PC-9 (cell line): ENCODE results near the gene SESN1. TPM values are rescaled to one million over a fixed set of nuclear protein-coding genes. Genes with fewer than 3 reads are reported as not detected.

Experiments used
- BruUV-seq: library from RNA; stranded (reverse); fragments of 400-500 nt; replicated peaks from 2 replicates; lab custom pipeline; 2021; lab: Mats Ljungman, UMichigan
- CTCF ChIA-PET: fragments of 300-600 bp; sonication (Branson Sonifier 250); formaldehyde crosslinking; loops from one replicate; lab custom pipeline; 2022; ENCODE audit warnings: antibody characterized with exemption; lab: Charles Lee
- POLR2A ChIA-PET: fragments of 300-600 bp; sonication (Branson Sonifier 250); formaldehyde crosslinking; loops from one replicate; lab custom pipeline; 2022; ENCODE audit warnings: antibody characterized with exemption; ENCODE audit not compliant: unreplicated experiment; lab: Charles Lee
- DNase-seq, 2 experiments: peaks; one replicate each; pipeline versions ENCODE4 v3.0.0 to v3.0.0-alpha.2; 2015 to 2022; ENCODE audit warnings: mixed read lengths in 1 of 2
- H2AFZ ChIP-seq: fragments of 200-600 bp; sonication (generic); 2 replicates; pipeline ENCODE4 v1.8.1; 2017; ENCODE audit warnings: antibody characterized with exemption
- H3F3A ChIP-seq: fragments of 200-600 bp; sonication (generic); 2 replicates; pipeline ENCODE4 v1.8.1; 2017; ENCODE audit warnings: antibody characterized with exemption, mild to moderate bottlenecking, low read depth; ENCODE audit not compliant: insufficient read depth
- H3K27ac ChIP-seq: fragments of 200-600 bp; sonication (generic); 2 replicates; pipeline ENCODE4 v1.6.1; 2016; ENCODE audit warnings: mixed run types
- H3K27me3 ChIP-seq: fragments of 200-600 bp; sonication (generic); 2 replicates; pipeline ENCODE4 v1.6.1; 2016; ENCODE audit warnings: low read depth, mixed run types; ENCODE audit not compliant: insufficient read depth
- H3K36me3 ChIP-seq: fragments of 200-600 bp; sonication (generic); 2 replicates; pipeline ENCODE4 v1.6.1; 2016; ENCODE audit warnings: low read depth, mixed run types
- H3K4me1 ChIP-seq: fragments of 200-600 bp; sonication (generic); replicated peaks from 2 replicates; pipeline ENCODE4 v1.6.1; 2016; ENCODE audit warnings: mixed run types; ENCODE audit not compliant: insufficient read depth
- H3K4me2 ChIP-seq: fragments of 200-600 bp; sonication (generic); 2 replicates; pipeline ENCODE4 v1.6.1; 2017; ENCODE audit warnings: mixed run types
- H3K4me3 ChIP-seq: fragments of 200-600 bp; sonication (generic); 2 replicates; pipeline ENCODE4 v1.6.1; 2016; ENCODE audit warnings: mixed run types
- H3K79me2 ChIP-seq: fragments of 200-600 bp; sonication (generic); 2 replicates; pipeline ENCODE4 v1.6.1; 2017; ENCODE audit warnings: low read depth, mixed run types
- H3K9me2 ChIP-seq: fragments of 200-600 bp; sonication (generic); 2 replicates; pipeline ENCODE4 v1.8.1; 2017; ENCODE audit warnings: mild to moderate bottlenecking; ENCODE audit not compliant: insufficient read depth
- H3K9me3 ChIP-seq: fragments of 200-600 bp; sonication (generic); 2 replicates; pipeline ENCODE4 v1.8.1; 2016; ENCODE audit warnings: low read depth; ENCODE audit not compliant: insufficient read depth
- H4K20me1 ChIP-seq: fragments of 200-600 bp; sonication (generic); 2 replicates; pipeline ENCODE4 v1.8.1; 2017; ENCODE audit not compliant: insufficient read depth
- CTCF ChIP-seq: fragments of 200-600 bp; sonication (generic); conservative IDR thresholded peaks from 2 replicates; pipeline ENCODE4 v1.6.1; 2017; ENCODE audit warnings: mixed run types, antibody characterized with exemption, mild to moderate bottlenecking, moderate library complexity
- EZH2 ChIP-seq: fragments of 200-600 bp; sonication (generic); IDR thresholded peaks from 2 replicates; pipeline ENCODE4 v1.8.0; 2017; ENCODE audit warnings: antibody characterized with exemption, low read depth
- intact Hi-C: fragments of 100-400 bp; cut with micrococcal nuclease; formaldehyde crosslinking; loops from one replicate; pipeline ENCODE4 v1.10.0; 2022; ENCODE audit not compliant: unreplicated experiment
- total RNA-seq: library from RNA; stranded (reverse); gene quantifications from 2 replicates; pipeline ENCODE4 v1.2.3, GENCODE V29; 2021

SESN1 gene
- total RNA-seq, 1 experiment from 2014 or later, result 6.5 TPM

GRCh38 chr6:109045493-109045892 lies 49.2 kb downstream of the SESN1 start:
- H3K9me3 ChIP-seq, result peaks cover 6% of the 10 kb centered on the region; the same call in 1 of the 2 replicates
- DNase-seq, result no peak
- H3K4me1 ChIP-seq, result peaks cover 9% of the 10 kb centered on the region
- no peak for TF ChIP-seq EZH2
- no peak for TF ChIP-seq CTCF
- POLR2A ChIA-PET, result no interaction called here
- H4K20me1 ChIP-seq, result no peaks in the 10 kb centered on the region
- H3K36me3 ChIP-seq, result no peaks in the 10 kb centered on the region
- intact Hi-C loops, result no loop called here
- H3K4me3 ChIP-seq, result no peak overlapping the region
- no peak overlapping the region for H2AFZ ChIP-seq
- H3K4me2 ChIP-seq, result no peak overlapping the region
- H3K27me3 ChIP-seq, result no peaks in the 10 kb centered on the region
- 0 out of 2 replicates have a peak, but pooled peaks cover 4% of the 10 kb centered on the region for H3F3A ChIP-seq
- H3K27ac ChIP-seq, result no peak overlapping the region
- H3K79me2 ChIP-seq, result no peaks in the 10 kb centered on the region
- no TSS peak for BruUV-seq
- no peaks in the 10 kb centered on the region for H3K9me2 ChIP-seq
- CTCF ChIA-PET, result no interaction called here

- no peak for TF ChIP-seq CTCF
- TF ChIP-seq EZH2, result no peak
- ChIA-PET CTCF (no interaction called here), POLR2A (interaction anchor here (0.7 kb wide), 1 partner anchor 397 kb away, joined by 6 read pairs; no protein-coding TSS in a partner anchor)
- Histone ChIP-seq H3K9me2 (no peaks in the 10 kb centered on the region), H3K27me3 (no peaks in the 10 kb centered on the region), H3K27ac (no peak overlapping the region), H3K4me3 (no peak overlapping the region), H2AFZ (no peak overlapping the region), H3F3A (no peaks in the 10 kb centered on the region), H3K4me1 (no peaks in the 10 kb centered on the region), H3K79me2 (no peaks in the 10 kb centered on the region), H3K36me3 (no peaks in the 10 kb centered on the region), H3K9me3 (peaks cover 6% of the 10 kb centered on the region; the same call in 1 of the 2 replicates), H4K20me1 (no peaks in the 10 kb centered on the region), H3K4me2 (no peak overlapping the region)
- intact Hi-C loops, result no loop called here
- no peak for DNase-seq
- BruUV-seq, result no TSS peak
Measured at GRCh38 chr6:109039795-109040194, 54.9 kb downstream of the SESN1 start.

- no peak overlapping the region for H3K4me2 ChIP-seq
- peaks cover 6% of the 10 kb centered on the region; the same call in 1 of the 2 replicates for H3K9me3 ChIP-seq
- H3K27ac ChIP-seq, result no peak overlapping the region
- H4K20me1 ChIP-seq, result no peaks in the 10 kb centered on the region
- intact Hi-C loops, result no loop called here
- TF ChIP-seq CTCF, result no peak
- TF ChIP-seq EZH2, result no peak
- H3K4me3 ChIP-seq, result no peak overlapping the region
- H3K9me2 ChIP-seq, result no peaks in the 10 kb centered on the region
- BruUV-seq, result no TSS peak
- POLR2A ChIA-PET, result interaction anchor here (0.7 kb wide), 1 partner anchor 396 kb away, joined by 6 read pairs; no protein-coding TSS in a partner anchor
- no peaks in the 10 kb centered on the region for H3K27me3 ChIP-seq
- H3K4me1 ChIP-seq, result no peaks in the 10 kb centered on the region
- no peaks in the 10 kb centered on the region for H3K79me2 ChIP-seq
- no peak for DNase-seq
- no peaks in the 10 kb centered on the region for H3F3A ChIP-seq
- no peak overlapping the region for H2AFZ ChIP-seq
- no peaks in the 10 kb centered on the region for H3K36me3 ChIP-seq
- CTCF ChIA-PET, result no interaction called here
Measured at GRCh38 chr6:109038837-109039398, 55.7 kb downstream of the SESN1 start.
